Activated naive CD4-positive, alpha-beta T cell treated with anti-CD3 and anti-CD28 coated beads for 36 hours (primary cell): ENCODE data around the gene EFCAB5. TPM values are rescaled to one million over a fixed set of nuclear protein-coding genes. Genes with fewer than 3 reads are reported as not detected.
A peak's percentile ranks its signal among the peaks of the same experiment; 100 is the strongest.
"Not testable (repeated sequence)": the region's sequence is repeated elsewhere in the genome, so short reads cannot be mapped to it uniquely, and the experiment has no call there.

Experiments
- CTCF ChIA-PET: fragments of 350-600 bp; sonication (Branson Sonifier 250); formaldehyde crosslinking; loops from one replicate; lab custom pipeline; 2021; ENCODE audit warnings: antibody characterized with exemption; lab: Charles Lee
- DNase-seq: peaks from one replicate; pipeline ENCODE4 v3.0.0-alpha.2; 2020
- H3K27ac Mint-ChIP-seq: one replicate; pipeline ENCODE4 v1.8.0; 2021; ENCODE audit warnings: mild to moderate bottlenecking, mixed read lengths
- H3K27me3 Mint-ChIP-seq: one replicate; pipeline ENCODE4 v1.8.0; 2021; ENCODE audit warnings: low read depth, mixed read lengths
- H3K36me3 Mint-ChIP-seq: one replicate; pipeline ENCODE4 v1.8.0; 2021; ENCODE audit warnings: low read depth, mixed read lengths
- H3K4me1 Mint-ChIP-seq: one replicate; pipeline ENCODE4 v1.8.0; 2021; ENCODE audit warnings: low read depth, mixed read lengths
- H3K4me3 Mint-ChIP-seq: one replicate; pipeline ENCODE4 v1.8.0; 2021; ENCODE audit warnings: mild to moderate bottlenecking, moderate library complexity, mixed read lengths
- H3K9me3 Mint-ChIP-seq: one replicate; pipeline ENCODE4 v1.8.0; 2021; ENCODE audit warnings: mixed read lengths
- intact Hi-C: fragments of 100-400 bp; cut with micrococcal nuclease; formaldehyde crosslinking; loops from one replicate; pipeline ENCODE4 v1.15.1; 2023
- total RNA-seq, 2 experiments: library from RNA; stranded (reverse); gene quantifications; one replicate each; pipeline ENCODE4 v1.2.3, GENCODE V29; 2021

EFCAB5 gene
- total RNA-seq, 2 experiments from 2014 or later = 0.35 to 0.55 TPM

GRCh38 chr17:30112794-30113193 is 171.4 kb downstream of the EFCAB5 start:
- no peak for DNase-seq
- intact Hi-C loops = loop anchor here (10.0 kb wide), 1 partner anchor 1212 kb away; the partner anchor contains the start of gene EVI2A
- peaks cover 17% of the 10 kb centered on the region for H3K4me1 Mint-ChIP-seq
- no peaks in the 10 kb centered on the region for H3K9me3 Mint-ChIP-seq
- no peaks in the 10 kb centered on the region for H3K27me3 Mint-ChIP-seq
- no peak overlapping the region for H3K27ac Mint-ChIP-seq
- H3K36me3 Mint-ChIP-seq = peaks cover 3% of the 10 kb centered on the region
- CTCF ChIA-PET = interaction anchor here (0.9 to 3.9 kb wide), 7 partner anchors 8 to 265 kb away, joined by 3 to 38 read pairs (median 4); no protein-coding TSS in a partner anchor
- H3K4me3 Mint-ChIP-seq = no peak overlapping the region

- H3K9me3 Mint-ChIP-seq = no peaks in the 10 kb centered on the region
- no peaks in the 10 kb centered on the region for H3K27me3 Mint-ChIP-seq
- DNase-seq = peak; percentile 23
- peaks cover 3% of the 10 kb centered on the region for H3K36me3 Mint-ChIP-seq
- CTCF ChIA-PET = interaction anchor here (0.9 to 3.9 kb wide), 8 partner anchors 8 to 264 kb away, joined by 3 to 38 read pairs (median 6); no protein-coding TSS in a partner anchor
- H3K4me1 Mint-ChIP-seq = peaks cover 21% of the 10 kb centered on the region
- intact Hi-C loops = loop anchor here (10.0 kb wide), 1 partner anchor 1212 kb away; the partner anchor contains the start of gene EVI2A
- H3K4me3 Mint-ChIP-seq = no peak overlapping the region
- H3K27ac Mint-ChIP-seq = no peak overlapping the region
Measured at GRCh38 chr17:30113213-30113612, 171.8 kb downstream of the EFCAB5 start.

GRCh38 chr17:30116345-30116660 is 174.9 kb downstream of the EFCAB5 start:
- intact Hi-C loops = loop anchor here (1.0 to 10.0 kb wide), 9 partner anchors 174 to 1208 kb away; partner anchors contain the start of genes ATAD5, BLMH, CPD and CRLF3
- no peaks in the 10 kb centered on the region for H3K9me3 Mint-ChIP-seq

GRCh38 chr17:30116661-30117551 is 175.5 kb downstream of the EFCAB5 start, which contains the start of gene NSRP1:
Gene NSRP1, plus strand, starts transcription at chr17:30116816. Its CDS starts 28 bp downstream, at chr17:30116844.
- peak; percentile 98 for DNase-seq
- intact Hi-C loops = loop anchor here (1.0 to 10.0 kb wide), 10 partner anchors 174 to 1208 kb away; partner anchors contain the start of genes ATAD5, BLMH, CPD and CRLF3
- Mint-ChIP-seq H3K27me3 (no peaks in the 10 kb centered on the region), H3K27ac (peak within 1 kb of the TSS; percentile 99), H3K4me3 (peak within 1 kb of the TSS; percentile 97), H3K4me1 (peaks cover 48% of the 10 kb centered on the region), H3K9me3 (no peaks in the 10 kb centered on the region), H3K36me3 (peaks cover 16% of the 10 kb centered on the region)
- CTCF ChIA-PET = interaction anchor here (0.7 to 2.2 kb wide), 3 partner anchors 10 to 95 kb away, joined by 3 to 10 read pairs (median 3); no protein-coding TSS in a partner anchor

More at GRCh38 chr17:30116345-30116660, 174.9 kb downstream of the EFCAB5 start:
- DNase-seq = no peak
- CTCF ChIA-PET = no interaction called here
- H3K4me3 Mint-ChIP-seq = peak overlapping the region; percentile 97
- H3K27ac Mint-ChIP-seq = peak overlapping the region; percentile 99
- H3K27me3 Mint-ChIP-seq = no peaks in the 10 kb centered on the region
- H3K4me1 Mint-ChIP-seq = peaks cover 45% of the 10 kb centered on the region
- H3K36me3 Mint-ChIP-seq = peaks cover 13% of the 10 kb centered on the region

GRCh38 chr17:30117675-30118081 is 176.2 kb downstream of the EFCAB5 start:
- H3K36me3 Mint-ChIP-seq = peaks cover 19% of the 10 kb centered on the region
- H3K9me3 Mint-ChIP-seq = no peaks in the 10 kb centered on the region
- CTCF ChIA-PET = interaction anchor here (0.7 to 2.2 kb wide), 5 partner anchors 9 to 219 kb away, joined by 3 to 10 read pairs (median 4); no protein-coding TSS in a partner anchor
- peak overlapping the region; percentile 99 for H3K27ac Mint-ChIP-seq
- peaks cover 47% of the 10 kb centered on the region for H3K4me1 Mint-ChIP-seq
- no peaks in the 10 kb centered on the region for H3K27me3 Mint-ChIP-seq
- H3K4me3 Mint-ChIP-seq = peak overlapping the region; percentile 97
- DNase-seq = no peak
- intact Hi-C loops = loop anchor here (1.0 to 10.0 kb wide), 9 partner anchors 173 to 1207 kb away; partner anchors contain the start of genes BLMH, CPD, CRLF3 and EVI2A

GRCh38 chr17:30118635-30119034 is 177.2 kb downstream of the EFCAB5 start:
- intact Hi-C loops = loop anchor here (5.0 to 10.0 kb wide), 5 partner anchors 259 to 1206 kb away; partner anchors contain the start of genes CPD, CRLF3 and EVI2A
- Mint-ChIP-seq H3K36me3 (peaks cover 19% of the 10 kb centered on the region), H3K4me1 (peaks cover 43% of the 10 kb centered on the region), H3K4me3 (peak overlapping the region; percentile 97)
- not testable (repeated sequence) for H3K9me3 Mint-ChIP-seq, H3K27ac Mint-ChIP-seq, H3K27me3 Mint-ChIP-seq, DNase-seq
- CTCF ChIA-PET = interaction anchor here (0.6 to 2.2 kb wide), 7 partner anchors 8 to 218 kb away, joined by 3 to 10 read pairs (median 4); no protein-coding TSS in a partner anchor

- intact Hi-C loops = no loop called here
- CTCF ChIA-PET = interaction anchor here (0.6 to 5.2 kb wide), 17 partner anchors 9 to 239 kb away, joined by 3 to 84 read pairs (median 4); partner anchors contain the start of gene TMIGD1
- no peak overlapping the region for H3K4me3 Mint-ChIP-seq
- no peaks in the 10 kb centered on the region for H3K27me3 Mint-ChIP-seq
- H3K9me3 Mint-ChIP-seq = no peaks in the 10 kb centered on the region
- DNase-seq = no peak
- peaks cover 44% of the 10 kb centered on the region for H3K4me1 Mint-ChIP-seq
- no peak overlapping the region for H3K27ac Mint-ChIP-seq
- peaks cover 19% of the 10 kb centered on the region for H3K36me3 Mint-ChIP-seq
Measured at GRCh38 chr17:30124273-30124796, 182.9 kb downstream of the EFCAB5 start.

- no peak overlapping the region for H3K27ac Mint-ChIP-seq
- no peak overlapping the region for H3K4me3 Mint-ChIP-seq
- H3K27me3 Mint-ChIP-seq = no peaks in the 10 kb centered on the region
- no peaks in the 10 kb centered on the region for H3K9me3 Mint-ChIP-seq
- CTCF ChIA-PET = no interaction called here
- intact Hi-C loops = no loop called here
- H3K36me3 Mint-ChIP-seq = peaks cover 28% of the 10 kb centered on the region
- no peak for DNase-seq
- peaks cover 22% of the 10 kb centered on the region for H3K4me1 Mint-ChIP-seq
Measured at GRCh38 chr17:30130121-30130520, 188.7 kb downstream of the EFCAB5 start.

GRCh38 chr17:30132615-30133014 is 191.2 kb downstream of the EFCAB5 start:
- CTCF ChIA-PET = interaction anchor here (0.6 to 2.4 kb wide), 3 partner anchors 7 to 146 kb away, joined by 3 to 9 read pairs (median 3); no protein-coding TSS in a partner anchor
- intact Hi-C loops = no loop called here
- Mint-ChIP-seq H3K27me3 (no peaks in the 10 kb centered on the region), H3K4me3 (no peak overlapping the region), H3K27ac (no peak overlapping the region), H3K9me3 (no peaks in the 10 kb centered on the region), H3K4me1 (peaks cover 15% of the 10 kb centered on the region), H3K36me3 (peaks cover 26% of the 10 kb centered on the region)
- no peak for DNase-seq

- Mint-ChIP-seq H3K36me3 (peaks cover 26% of the 10 kb centered on the region), H3K27ac (no peak overlapping the region), H3K4me1 (peaks cover 15% of the 10 kb centered on the region), H3K27me3 (no peaks in the 10 kb centered on the region), H3K9me3 (no peaks in the 10 kb centered on the region), H3K4me3 (no peak overlapping the region)
- CTCF ChIA-PET = interaction anchor here (0.7 to 2.4 kb wide), 2 partner anchors 8 to 146 kb away, joined by 3 to 9 read pairs; no protein-coding TSS in a partner anchor
- no peak for DNase-seq
- intact Hi-C loops = no loop called here
Measured at GRCh38 chr17:30133197-30133596, 191.8 kb downstream of the EFCAB5 start.

GRCh38 chr17:30134551-30134950 is 193.1 kb downstream of the EFCAB5 start:
- DNase-seq = no peak
- Mint-ChIP-seq H3K27ac (no peak overlapping the region), H3K9me3 (no peaks in the 10 kb centered on the region), H3K4me1 (peaks cover 18% of the 10 kb centered on the region), H3K36me3 (peaks cover 31% of the 10 kb centered on the region), H3K4me3 (no peak overlapping the region), H3K27me3 (no peaks in the 10 kb centered on the region)
- intact Hi-C loops = no loop called here
- CTCF ChIA-PET = interaction anchor here (2.4 kb wide), 1 partner anchor 9 kb away, joined by 9 read pairs; no protein-coding TSS in a partner anchor
